GM12891 (cell line): ENCODE data around the gene CDCA4.
A peak's percentile ranks its signal among the peaks of the same experiment; 100 is the strongest.

Source experiments
- PAX5 ChIP-seq: IDR thresholded peaks from 2 replicates; pipeline ENCODE4 v1.6.1; 2011; ENCODE audit warnings: low read length, moderate library complexity, mild to moderate bottlenecking; ENCODE audit not compliant: insufficient read depth, severe bottlenecking
- POLR2A ChIP-seq: IDR thresholded peaks from 2 replicates; pipeline ENCODE4 v1.6.1; 2011; ENCODE audit warnings: low read depth, low read length, control low read depth
- POLR2AphosphoS5 ChIP-seq: IDR thresholded peaks from 2 replicates; pipeline ENCODE4 v1.6.1; 2011; ENCODE audit warnings: low read depth, low read length, control low read depth
- POU2F2 ChIP-seq: IDR thresholded peaks from 2 replicates; pipeline ENCODE4 v1.6.1; 2011; ENCODE audit warnings: low read depth, mild to moderate bottlenecking, control low read depth, low read length, moderate library complexity
- SPI1 ChIP-seq: IDR thresholded peaks from 2 replicates; pipeline ENCODE4 v1.6.1; 2011; ENCODE audit warnings: low read depth, low read length, control low read depth
- TAF1 ChIP-seq: IDR thresholded peaks from 2 replicates; pipeline ENCODE4 v1.6.1; 2011; ENCODE audit warnings: low read depth, low read length, control low read depth

- 0 out of 2 replicates have a peak, but pooled peaks have one; percentile 12 for TF ChIP-seq POLR2AphosphoS5
- peak; percentile 37; the same call in 1 of the 2 replicates for TF ChIP-seq POLR2A
- no peak for TF ChIP-seq TAF1
- TF ChIP-seq SPI1, result no peak
- no peak for TF ChIP-seq POU2F2
- no peak for TF ChIP-seq PAX5
These were observed 14.7 kb downstream of the CDCA4 start for GRCh38 chr14:105005929-105006830.
